Head of caudate nucleus (tissue), 42 donors: Measurements from ENCODE around the gene ZC3H7B.

Experiments used
- DNase-seq, 42 donors: peaks; one replicate each; pipeline versions ENCODE4 v3.0.0 to v3.0.0-alpha.2; 2020 to 2021; ENCODE audit warnings: mixed read lengths in 7 of 42
- intact Hi-C: fragments of 100-400 bp; cut with DNase I; formaldehyde crosslinking; loops from one replicate; pipeline ENCODE4 v1.15.0; 2022

The ZC3H7B gene

DNA sequence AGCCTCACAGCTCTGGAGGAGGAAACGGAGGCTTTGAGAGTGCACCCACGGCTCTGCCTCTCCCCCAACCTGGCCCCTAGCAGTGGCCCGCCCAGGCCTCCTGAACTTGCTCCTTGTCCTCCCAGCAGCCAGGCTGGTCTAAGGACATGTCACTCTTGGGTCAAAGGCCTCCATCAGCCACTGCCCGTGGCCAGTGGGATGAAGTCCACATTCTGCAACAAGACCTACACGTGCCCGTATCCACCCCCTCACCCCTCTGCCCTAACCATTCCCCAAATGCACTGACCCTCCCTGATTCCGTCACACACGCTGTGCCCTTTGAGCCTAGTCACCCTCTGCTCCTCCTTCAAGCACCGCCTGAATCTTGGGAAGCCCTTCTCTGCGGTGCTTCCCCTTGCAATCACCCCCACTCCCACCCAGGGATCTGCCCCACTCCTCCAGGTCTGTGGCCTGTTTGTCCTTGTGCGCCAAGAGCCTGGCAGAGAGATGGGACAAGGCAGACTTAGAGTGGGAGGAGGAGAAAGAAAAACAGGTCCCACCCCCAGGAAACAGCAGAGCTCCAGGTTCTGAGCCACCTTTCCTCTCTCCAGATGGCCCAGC, 43.0 kb downstream of the ZC3H7B start:
- intact Hi-C loops, result no loop called here
- no peak for DNase-seq

DNA sequence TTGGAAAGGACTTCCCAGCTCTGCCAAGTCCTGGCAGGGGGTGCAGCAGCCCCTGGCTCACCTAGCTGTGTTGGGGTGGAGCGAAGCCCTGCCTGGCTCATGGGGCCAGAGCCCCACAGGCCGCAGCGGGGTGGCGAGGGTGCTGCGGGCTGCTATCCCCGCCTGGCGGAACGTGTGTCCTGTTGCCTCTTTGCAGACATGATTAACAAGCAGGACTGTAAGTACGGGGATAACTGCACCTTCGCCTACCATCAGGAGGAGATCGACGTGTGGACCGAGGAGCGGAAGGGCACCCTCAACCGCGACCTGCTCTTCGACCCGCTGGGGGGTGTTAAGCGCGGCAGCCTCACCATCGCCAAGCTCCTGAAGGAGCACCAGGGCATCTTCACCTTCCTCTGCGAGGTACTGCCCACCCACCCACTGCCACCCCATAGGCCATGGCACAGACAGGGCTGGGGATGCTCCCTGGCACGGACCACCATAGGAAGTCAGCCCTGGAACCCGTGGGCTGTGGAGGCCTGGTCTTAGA, 44.5 kb downstream of the ZC3H7B start:
- intact Hi-C loops, result no loop called here
- DNase-seq, result no peak

- intact Hi-C loops, result no loop called here
- no peak for DNase-seq
Observed at GRCh38 chr22:41347066-41347859, 45.9 kb downstream of the ZC3H7B start.

DNA sequence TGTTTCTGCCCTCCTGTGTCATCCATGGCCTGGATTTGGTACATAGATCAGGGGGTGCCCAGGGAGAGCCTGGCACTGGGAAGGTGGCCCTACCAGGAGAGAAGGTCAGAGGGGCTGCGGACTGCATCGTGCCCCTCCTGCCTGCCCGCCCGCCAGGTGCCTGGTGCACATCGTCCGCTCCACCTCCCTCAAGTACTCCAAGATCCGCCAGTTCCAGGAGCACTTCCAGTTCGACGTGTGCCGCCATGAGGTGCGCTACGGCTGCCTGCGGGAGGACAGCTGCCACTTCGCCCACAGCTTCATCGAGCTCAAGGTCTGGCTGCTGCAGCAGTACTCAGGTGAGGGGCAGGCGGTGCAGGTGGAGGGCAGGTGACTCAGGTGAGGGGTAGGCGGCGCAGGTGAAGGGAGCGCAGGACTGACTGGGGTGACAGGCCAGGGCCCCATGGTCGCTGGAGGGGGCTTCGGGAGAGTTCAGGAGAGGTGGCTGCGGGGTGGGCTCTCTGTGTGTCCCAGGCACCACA, 47.7 kb downstream of the ZC3H7B start:
- intact Hi-C loops, result no loop called here

DNA sequence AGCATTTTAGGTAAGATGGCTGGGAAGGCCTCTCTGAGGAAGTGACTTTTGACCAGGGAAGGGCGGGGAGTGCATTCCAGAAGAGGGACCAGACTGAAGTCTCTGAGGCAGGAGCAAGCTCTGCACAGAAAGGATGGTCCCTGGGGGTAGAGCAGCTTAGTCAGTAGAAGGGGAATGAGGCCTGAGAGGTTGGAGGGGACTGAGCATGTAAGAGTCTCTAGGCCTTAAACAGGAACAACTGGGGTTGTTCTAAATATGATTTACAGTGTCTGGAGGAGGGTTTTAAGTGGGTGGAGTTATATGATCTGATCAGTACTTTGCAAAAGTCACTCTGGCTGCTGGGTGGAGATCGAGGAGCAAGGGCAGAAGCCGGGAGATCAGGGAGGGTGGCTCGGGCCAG, 48.8 kb downstream of the ZC3H7B start:
- peak in 1 of 42 donors; percentile 27 for DNase-seq
- intact Hi-C loops, result no loop called here

More for the DNA sequence above, 47.7 kb downstream of the ZC3H7B start:
- DNase-seq, result no peak

DNA sequence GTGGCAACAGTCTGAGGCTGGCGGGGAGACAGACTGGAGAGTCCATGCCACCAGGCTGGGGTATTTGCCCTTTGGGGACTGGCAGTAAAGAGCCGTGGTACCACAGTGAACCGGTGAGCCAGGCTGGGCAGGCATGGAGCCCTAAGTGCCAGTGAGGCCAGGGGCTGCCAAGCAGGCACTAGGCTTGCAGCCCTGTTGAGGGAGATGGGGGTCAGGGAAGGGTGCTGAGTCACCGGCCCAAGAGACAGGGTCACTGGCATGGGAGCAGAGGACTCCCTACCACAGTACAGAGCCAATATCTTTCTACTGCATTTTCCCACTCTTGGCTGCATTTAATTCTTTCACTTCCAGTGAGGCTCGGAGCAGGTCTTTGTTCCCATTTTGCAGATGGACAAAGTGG, 49.7 kb downstream of the ZC3H7B start:
- intact Hi-C loops, result no loop called here
- DNase-seq, result no peak

DNA sequence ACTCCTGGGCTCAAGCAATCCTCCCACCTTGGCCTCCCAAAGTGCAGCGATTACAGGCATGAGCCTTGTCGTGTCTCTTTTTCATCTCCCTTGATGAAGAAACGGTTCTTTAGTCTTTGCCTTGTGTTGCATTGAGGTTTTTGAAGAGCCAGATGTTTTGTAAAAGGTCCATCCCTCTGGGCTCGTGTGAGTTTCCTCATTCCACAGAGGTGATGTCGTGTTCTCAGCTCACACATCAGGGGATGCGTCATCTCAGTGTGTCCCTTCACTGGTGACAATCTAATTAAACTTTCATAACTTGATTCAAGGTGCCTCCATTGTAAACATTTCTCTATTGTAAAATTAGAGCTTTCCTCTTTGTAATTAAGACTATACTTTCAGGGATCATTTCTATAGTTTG, 50.7 kb downstream of the ZC3H7B start:
- DNase-seq, result no peak
- intact Hi-C loops, result no loop called here

DNA sequence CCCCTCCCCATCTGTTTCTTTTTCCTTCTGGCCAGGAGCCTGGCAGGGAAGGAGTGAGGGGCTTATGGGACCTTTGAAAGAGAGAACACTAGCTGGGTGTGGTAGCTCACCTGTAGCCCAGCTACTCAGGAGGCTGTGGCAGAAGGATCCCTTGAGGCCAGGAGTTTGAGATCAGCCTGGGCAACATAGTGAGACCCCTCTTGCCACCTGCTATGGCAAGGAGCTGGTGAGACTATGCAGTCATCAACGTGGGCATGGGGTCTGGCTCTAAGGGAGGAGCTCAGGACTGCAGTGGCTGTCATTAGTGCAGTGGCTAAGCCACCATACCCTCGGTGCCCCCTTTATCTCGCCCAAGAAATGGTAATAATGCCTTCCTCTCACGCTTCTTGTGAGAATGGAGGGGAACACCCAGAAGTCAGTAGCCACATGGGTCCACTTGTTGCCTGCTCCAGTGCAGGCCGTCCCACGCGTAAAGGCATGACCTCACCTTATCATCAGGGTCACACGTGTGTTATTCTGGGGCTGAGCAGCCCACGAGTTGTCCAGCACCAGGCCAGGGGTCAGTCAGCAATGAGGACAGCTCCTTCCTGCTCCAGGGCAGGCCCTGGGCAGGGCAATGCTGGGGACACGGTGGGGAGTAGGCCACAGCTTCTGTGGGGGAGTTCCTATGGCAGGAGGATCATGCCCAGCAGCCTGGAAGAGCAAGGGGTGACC, 52.7 kb downstream of the ZC3H7B start:
- intact Hi-C loops, result no loop called here
- DNase-seq, result no peak

DNA sequence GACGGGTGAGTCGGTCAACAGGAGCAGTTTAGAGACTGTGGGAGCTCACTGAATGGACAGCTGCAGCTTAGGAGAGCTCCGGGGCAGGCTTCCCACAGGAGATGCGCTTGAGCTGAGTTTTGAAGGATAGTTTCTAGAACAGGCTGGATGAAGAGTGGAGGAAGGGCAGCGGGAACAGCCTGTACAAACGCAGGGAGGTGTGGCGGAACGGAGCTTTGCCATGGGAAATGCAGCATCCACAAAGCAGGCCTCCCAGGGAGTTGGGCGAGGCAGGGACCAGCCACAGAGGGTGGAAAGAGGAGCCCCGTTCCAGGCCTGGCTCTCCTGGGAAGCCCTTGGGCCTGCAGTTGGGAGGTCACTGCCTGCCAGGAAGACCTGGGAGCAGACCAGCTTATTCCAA, 53.7 kb downstream of the ZC3H7B start:
- intact Hi-C loops, result no loop called here

DNA sequence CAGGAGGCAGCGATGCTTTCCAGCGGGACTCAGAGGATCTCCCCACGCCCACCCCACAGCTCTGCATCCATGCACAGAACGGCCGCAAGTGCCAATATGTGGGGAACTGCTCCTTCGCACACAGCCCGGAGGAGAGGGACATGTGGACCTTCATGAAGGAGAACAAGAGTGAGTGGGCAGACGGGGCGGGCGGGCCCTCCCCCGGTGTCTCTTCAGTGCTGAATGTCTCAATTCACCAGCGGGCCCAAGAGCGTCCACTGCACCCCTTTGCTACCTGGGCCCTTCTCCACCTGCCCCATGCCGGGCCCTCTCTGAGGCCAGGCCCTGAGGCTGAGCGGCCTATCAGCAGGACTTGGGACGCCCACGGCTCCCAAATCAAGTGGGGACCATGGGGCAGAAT, 54.6 kb downstream of the ZC3H7B start:
- DNase-seq, result no peak
- intact Hi-C loops, result no loop called here

More for the DNA sequence above, 53.7 kb downstream of the ZC3H7B start:
- no peak for DNase-seq

DNA sequence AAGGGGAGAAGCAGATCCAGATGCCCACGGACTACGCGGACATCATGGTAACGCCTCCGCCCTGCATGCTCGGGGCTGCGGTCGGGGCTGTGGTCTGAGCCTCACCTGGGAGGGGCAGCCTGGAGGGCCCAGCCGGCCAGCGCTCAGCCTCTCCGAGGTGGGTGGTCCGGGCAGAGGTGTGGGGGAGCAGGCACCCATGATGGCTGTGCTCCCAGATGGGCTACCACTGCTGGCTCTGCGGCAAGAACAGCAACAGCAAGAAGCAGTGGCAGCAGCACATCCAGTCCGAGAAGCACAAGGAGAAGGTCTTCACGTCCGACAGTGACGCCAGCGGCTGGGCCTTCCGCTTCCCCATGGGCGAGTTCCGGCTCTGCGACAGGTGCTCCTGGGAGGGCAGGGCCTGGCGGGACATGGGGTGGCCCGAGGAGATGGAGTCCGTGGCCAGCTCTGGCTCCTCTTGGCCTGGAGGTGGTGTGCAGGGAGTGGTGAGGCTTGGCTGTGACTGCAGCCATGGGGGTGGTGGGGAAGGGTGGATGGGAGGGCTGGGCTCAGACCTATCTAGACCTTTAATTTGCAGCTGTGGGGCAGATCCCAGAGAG, 55.2 kb downstream of the ZC3H7B start:
- no peak for DNase-seq
- intact Hi-C loops, result no loop called here

- no peak for DNase-seq
- intact Hi-C loops, result no loop called here
Observed at GRCh38 chr22:41357191-41357590, 55.9 kb downstream of the ZC3H7B start.

- intact Hi-C loops, result no loop called here
- DNase-seq, result no peak
Observed at GRCh38 chr22:41358927-41359326, 57.6 kb downstream of the ZC3H7B start.

- intact Hi-C loops, result no loop called here
- no peak for DNase-seq
Observed at GRCh38 chr22:41359376-41359775, 58.1 kb downstream of the ZC3H7B start.

GRCh38 chr22:41360126-41360525, 58.8 kb downstream of the ZC3H7B start:
- no peak for DNase-seq
- intact Hi-C loops, result loop anchor here (10.0 kb wide), 1 partner anchor 55 kb away; the partner anchor contains the start of gene ZC3H7B

GRCh38 chr22:41361716-41362310, 60.5 kb downstream of the ZC3H7B start:
- intact Hi-C loops, result loop anchor here (10.0 kb wide), 1 partner anchor 57 kb away; the partner anchor contains the start of gene ZC3H7B
- DNase-seq, result no peak

DNA sequence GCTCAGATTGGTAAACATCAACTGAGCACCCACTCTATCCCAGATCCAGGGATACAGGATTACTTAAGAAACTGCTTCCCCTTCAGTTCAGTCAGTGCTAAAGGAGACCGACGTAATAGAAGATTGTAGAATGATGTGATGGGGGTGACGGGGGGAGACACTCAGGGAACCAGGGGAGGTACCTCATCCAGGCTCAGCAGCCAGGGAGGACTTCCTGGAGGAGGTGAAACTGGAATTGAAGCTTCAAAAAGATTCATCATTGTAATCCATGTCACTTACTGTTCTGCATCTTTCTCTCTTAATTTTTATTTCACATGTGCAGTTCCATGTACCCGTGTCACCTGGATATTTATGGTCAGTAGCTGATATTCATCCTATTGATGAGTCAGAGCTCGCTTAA, 61.3 kb downstream of the ZC3H7B start:
- no peak for DNase-seq
- intact Hi-C loops, result loop anchor here (10.0 kb wide), 1 partner anchor 58 kb away; the partner anchor contains the start of gene ZC3H7B

GRCh38 chr22:41364233-41364632, 62.9 kb downstream of the ZC3H7B start:
- no peak for DNase-seq
- intact Hi-C loops, result loop anchor here (10.0 kb wide), 1 partner anchor 59 kb away; the partner anchor contains the start of gene ZC3H7B

- DNase-seq, result no peak
- intact Hi-C loops, result loop anchor here (10.0 kb wide), 1 partner anchor 60 kb away; the partner anchor contains the start of gene ZC3H7B
Observed at GRCh38 chr22:41364955-41365354, 63.6 kb downstream of the ZC3H7B start.
